H1 (cell line): ENCODE data around the gene DCUN1D4. TPM values are rescaled to one million over a fixed set of nuclear protein-coding genes. Genes with fewer than 3 reads are reported as not detected.

Experiments
- CTCF ChIA-PET: fragments of 300-600 bp; sonication (Branson Sonifier 250); formaldehyde crosslinking; loops from one replicate; lab custom pipeline; 2021; ENCODE audit not compliant: partially characterized antibody; lab: Charles Lee
- POLR2A ChIA-PET: fragments of 300-600 bp; sonication (Branson Sonifier 250); formaldehyde crosslinking; loops from one replicate; lab custom pipeline; 2021; ENCODE audit warnings: inconsistent platforms; ENCODE audit not compliant: partially characterized antibody; lab: Charles Lee
- DNase-seq, 2 experiments: peaks; one replicate each; pipeline versions ENCODE4 v3.0.0 to v3.0.0-alpha.2; 2010 to 2022; ENCODE audit warnings: low spot score in 2 of 2, low read depth in 1 of 2, mixed read lengths in 1 of 2
- FAIRE-seq: peaks from 2 replicates; lab custom pipeline; 2011; peaks lifted over from hg19 to GRCh38; lab: Jason Lieb, UNC
- H2AFZ ChIP-seq: 2 replicates; pipeline ENCODE4 v1.8.1; 2012; ENCODE audit warnings: low read length, inconsistent platforms
- H2AK5ac ChIP-seq: 2 replicates; pipeline ENCODE4 v1.6.1; 2013; ENCODE audit warnings: low read depth, low read length
- H2BK120ac ChIP-seq: replicated peaks from 2 replicates; pipeline ENCODE3; 2013; ENCODE audit warnings: low read depth, low read length, inconsistent platforms
- H2BK12ac ChIP-seq: 2 replicates; pipeline ENCODE4 v1.6.1; 2013; ENCODE audit warnings: low read depth, low read length
- H2BK15ac ChIP-seq: 2 replicates; pipeline ENCODE4 v1.6.1; 2013; ENCODE audit warnings: low read length
- H2BK20ac ChIP-seq: 2 replicates; pipeline ENCODE4 v1.6.1; 2013; ENCODE audit warnings: low read length
- H2BK5ac ChIP-seq: 2 replicates; pipeline ENCODE4 v1.6.1; 2013; ENCODE audit warnings: low read depth, low read length
- H3K14ac ChIP-seq: 2 replicates; pipeline ENCODE4 v1.6.1; 2013; ENCODE audit warnings: inconsistent platforms; ENCODE audit not compliant: insufficient read length
- H3K18ac ChIP-seq: 2 replicates; pipeline ENCODE4 v1.6.1; 2013; ENCODE audit warnings: low read length; ENCODE audit errors: extremely low read depth
- H3K23ac ChIP-seq: 2 replicates; pipeline ENCODE4 v1.6.1; 2013; ENCODE audit warnings: inconsistent platforms; ENCODE audit not compliant: insufficient read length
- H3K23me2 ChIP-seq: 2 replicates; pipeline ENCODE4 v1.6.1; 2013; ENCODE audit warnings: low read depth, low read length
- H3K27ac ChIP-seq: 2 replicates; pipeline ENCODE4 v1.6.1; 2011; ENCODE audit warnings: low read depth, low read length, inconsistent platforms
- H3K27me3 ChIP-seq, 4 experiments: replicated peaks in 1 of 4; 1 replicate in 1 of 4; 2 replicates in 3 of 4; pipeline versions ENCODE4 v1.6.1 to v1.8.1; 2011 to 2013; ENCODE audit warnings: low read length in 3 of 4, mild to moderate bottlenecking in 3 of 4, inconsistent platforms in 2 of 4, mixed read lengths in 2 of 4, moderate library complexity in 1 of 4; ENCODE audit not compliant: control insufficient read depth in 3 of 4, insufficient read depth in 3 of 4; ENCODE audit errors: extremely low read depth in 1 of 4
- H3K36me3 ChIP-seq, 4 experiments: 2 replicates each; pipeline versions ENCODE4 v1.6.1 to v1.8.1; 2011 to 2013; ENCODE audit warnings: mild to moderate bottlenecking in 4 of 4, low read length in 3 of 4, moderate library complexity in 2 of 4, control low read depth in 1 of 4, inconsistent platforms in 1 of 4; ENCODE audit not compliant: insufficient read depth in 4 of 4, control insufficient read depth in 2 of 4
- H3K4ac ChIP-seq: replicated peaks from 2 replicates; pipeline ENCODE3; 2013; ENCODE audit warnings: low read length, low read depth, mixed read lengths, inconsistent platforms; ENCODE audit not compliant: insufficient read length
- H3K4me1 ChIP-seq, 4 experiments: replicated peaks in 1 of 4; 1 replicate in 1 of 4; 2 replicates in 3 of 4; pipeline versions ENCODE4 v1.6.1 to v1.8.1; 2011 to 2013; ENCODE audit warnings: low read length in 3 of 4, inconsistent platforms in 2 of 4, mixed read lengths in 1 of 4; ENCODE audit not compliant: insufficient read depth in 4 of 4, control insufficient read depth in 3 of 4
- H3K4me2 ChIP-seq, 2 experiments: 2 replicates each; pipeline versions ENCODE4 v1.6.1 to v1.8.1; 2011 to 2013; ENCODE audit warnings: low read depth in 2 of 2, low read length in 2 of 2, control low read depth in 1 of 2, inconsistent platforms in 1 of 2, mild to moderate bottlenecking in 1 of 2; ENCODE audit not compliant: insufficient read depth in 1 of 2
- H3K4me3 ChIP-seq, 4 experiments: fragments of 200-600, 300-600 bp in 1 of 4; sonication (generic), shearing (Covaris generic), sonication (Bioruptor Twin) in 1 of 4; 2 replicates each; pipeline versions ENCODE4 v1.5.1 to v1.8.1; 2011 to 2016; ENCODE audit warnings: low read length in 4 of 4, low read depth in 3 of 4, control low read depth in 2 of 4, inconsistent platforms in 2 of 4, mild to moderate bottlenecking in 2 of 4, mixed read lengths in 1 of 4, moderate library complexity in 1 of 4; ENCODE audit not compliant: insufficient read depth in 2 of 4; ENCODE audit errors: extremely low read depth in 1 of 4
- H3K56ac ChIP-seq: replicated peaks from 2 replicates; pipeline ENCODE3; 2013; ENCODE audit warnings: low read depth, mild to moderate bottlenecking, mixed read lengths, low read length, inconsistent platforms; ENCODE audit not compliant: insufficient read length
- H3K79me1 ChIP-seq: 2 replicates; pipeline ENCODE4 v1.6.1; 2013; ENCODE audit warnings: low read depth, low read length, control low read depth
- H3K79me2 ChIP-seq, 2 experiments: 2 replicates each; pipeline versions ENCODE4 v1.6.1 to v1.8.1; 2012 to 2013; ENCODE audit warnings: low read length in 2 of 2, mild to moderate bottlenecking in 2 of 2, inconsistent platforms in 1 of 2; ENCODE audit not compliant: insufficient read depth in 2 of 2, control insufficient read depth in 1 of 2
- H3K9ac ChIP-seq, 4 experiments: replicated peaks in 1 of 4; 1 replicate in 1 of 4; 2 replicates in 3 of 4; pipeline versions ENCODE4 v1.6.1 to v1.8.1; 2011 to 2013; ENCODE audit warnings: low read depth in 3 of 4, low read length in 3 of 4, control low read depth in 2 of 4, mild to moderate bottlenecking in 2 of 4, moderate library complexity in 2 of 4, inconsistent platforms in 1 of 4; ENCODE audit errors: extremely low read depth in 1 of 4
- H3K9me3 ChIP-seq, 2 experiments: 2 replicates each; pipeline versions ENCODE4 v1.6.1 to v1.8.1; 2012 to 2013; ENCODE audit warnings: mild to moderate bottlenecking in 2 of 2, moderate library complexity in 2 of 2, control low read depth in 1 of 2, inconsistent platforms in 1 of 2, low read depth in 1 of 2, low read length in 1 of 2, mixed read lengths in 1 of 2; ENCODE audit not compliant: insufficient read depth in 2 of 2
- H4K20me1 ChIP-seq, 2 experiments: replicated peaks in 1 of 2; 2 replicates each; pipeline versions ENCODE3 to v1.8.1; 2011 to 2013; ENCODE audit warnings: inconsistent platforms in 2 of 2, low read length in 2 of 2, mild to moderate bottlenecking in 1 of 2; ENCODE audit not compliant: insufficient read depth in 2 of 2, control insufficient read depth in 1 of 2
- H4K5ac ChIP-seq: 2 replicates; pipeline ENCODE4 v1.6.1; 2013; ENCODE audit warnings: low read length, low read depth, mixed read lengths, inconsistent platforms; ENCODE audit not compliant: insufficient read length
- H4K8ac ChIP-seq: 2 replicates; pipeline ENCODE4 v1.8.0; 2013; ENCODE audit warnings: mild to moderate bottlenecking, moderate library complexity, low read length, inconsistent platforms; ENCODE audit not compliant: insufficient read depth; ENCODE audit errors: extremely low read depth
- H4K91ac ChIP-seq: replicated peaks from 2 replicates; pipeline ENCODE3; 2013; ENCODE audit warnings: low read length, mixed read lengths, inconsistent platforms; ENCODE audit not compliant: insufficient read length
- E2F6 ChIP-seq: IDR thresholded peaks from 2 replicates; pipeline ENCODE4 v1.6.1; 2012; ENCODE audit warnings: inconsistent platforms
- EGR1 ChIP-seq: IDR thresholded peaks from 2 replicates; pipeline ENCODE4 v1.6.1; 2011; ENCODE audit warnings: low read depth, low read length, borderline replicate concordance
- EZH2 ChIP-seq: fragments of 200-600 bp; sonication (generic); IDR thresholded peaks from 2 replicates; pipeline ENCODE4 v1.7.1; 2012; ENCODE audit warnings: low read depth, mild to moderate bottlenecking, moderate library complexity, low read length, inconsistent platforms; ENCODE audit not compliant: severe bottlenecking
- HDAC2 ChIP-seq, 2 experiments: fragments of 300-600 bp in 1 of 2; sonication (generic) in 1 of 2; IDR thresholded peaks; 2 replicates each; pipeline ENCODE4 v1.6.1; 2011 to 2012; ENCODE audit warnings: low read depth in 2 of 2, low read length in 2 of 2, mild to moderate bottlenecking in 2 of 2, moderate library complexity in 2 of 2, borderline replicate concordance in 1 of 2, inconsistent platforms in 1 of 2
- KDM5A ChIP-seq: fragments of 200-600 bp; IDR thresholded peaks from 2 replicates; pipeline ENCODE4 v1.7.1; 2012; ENCODE audit warnings: mild to moderate bottlenecking, low read length, inconsistent platforms, mixed read lengths
- MAX ChIP-seq: IDR thresholded peaks from 2 replicates; pipeline ENCODE4 v1.6.1; 2012; ENCODE audit warnings: inconsistent platforms
- POU5F1 ChIP-seq: IDR thresholded peaks from 2 replicates; pipeline ENCODE4 v1.6.1; 2011; ENCODE audit warnings: low read depth, mild to moderate bottlenecking, low read length, moderate library complexity
- RNF2 ChIP-seq: fragments of 200-900, 300-1000 bp; sonication (generic); IDR thresholded peaks from 2 replicates; pipeline ENCODE4 v1.7.1; 2016; ENCODE audit warnings: borderline replicate concordance, low read depth, mild to moderate bottlenecking, antibody characterized with exemption, low read length; ENCODE audit not compliant: poor library complexity, severe bottlenecking; ENCODE audit errors: missing control alignments
- RXRA ChIP-seq: IDR thresholded peaks from 2 replicates; pipeline ENCODE4 v1.6.1; 2011; ENCODE audit warnings: low read depth, mild to moderate bottlenecking, low read length, moderate library complexity; ENCODE audit not compliant: insufficient read depth
- SIX5 ChIP-seq: IDR thresholded peaks from 2 replicates; pipeline ENCODE4 v1.6.1; 2011; ENCODE audit warnings: mild to moderate bottlenecking, low read depth, low read length
- SUZ12 ChIP-seq: fragments of 200-600 bp; sonication (generic); IDR thresholded peaks from 2 replicates; pipeline ENCODE4 v1.6.1; 2012; ENCODE audit warnings: mild to moderate bottlenecking, inconsistent platforms, low read length, moderate library complexity, mixed read lengths
- TAF1 ChIP-seq: IDR thresholded peaks from 2 replicates; pipeline ENCODE4 v1.6.1; 2011; ENCODE audit warnings: mild to moderate bottlenecking, low read depth, low read length
- YY1 ChIP-seq: IDR thresholded peaks from 2 replicates; pipeline ENCODE4 v1.6.1; 2011; ENCODE audit warnings: low read depth, mild to moderate bottlenecking, low read length
- ZNF274 ChIP-seq: IDR thresholded peaks from 2 replicates; pipeline ENCODE4 v1.7.0; 2012; ENCODE audit warnings: low read length, borderline replicate concordance; ENCODE audit errors: extremely low read depth
- WGBS, 2 experiments: shearing (Covaris generic) in 1 of 2; methylation state at CpG; one replicate each; pipeline versions ENCODE4 v1.1.6 to v1.1.7; 2013 to 2015; ENCODE audit warnings: low lambda C conversion rate in 2 of 2, mixed read lengths in 2 of 2, inconsistent platforms in 1 of 2, low coverage in 1 of 2, missing lambda C conversion rate in 1 of 2; ENCODE audit not compliant: insufficient replicate concordance in 2 of 2, insufficient coverage in 1 of 2, insufficient read length in 1 of 2; ENCODE audit errors: extremely low coverage in 1 of 2, missing lambda C conversion rate in 1 of 2; 5-methylcytosine and 5-hydroxymethylcytosine counted together
- polyA plus RNA-seq, 7 experiments: library from polyadenylated mRNA; depleted of rRNA in 3 of 7; stranded (reverse) in 5 of 7; unstranded in 2 of 7; fragments of >200 nt in 5 of 7; fragments of 200-250 nt in 2 of 7; gene quantifications; 1 replicate in 5 of 7; 2 replicates in 1 of 7; 4 replicates in 1 of 7; pipeline versions ENCODE4 v1.2.1 to v1.2.3, GENCODE V29; 2011 to 2013; ENCODE audit warnings: missing spikeins in 2 of 7, mixed read lengths in 2 of 7
- total RNA-seq: library from RNA; stranded (reverse); fragmentation: NEBNext Ultra II Directional; extraction: Animal tissue kit (Norgen Biotek cat#: 25700); gene quantifications from 2 replicates; pipeline ENCODE4 v1.2.1, GENCODE V29; 2021

DCUN1D4 gene
- total and polyA plus RNA-seq, 2 of the 8 experiments (the other 6 are each of a cell fraction or from before 2014, with no cell fraction given): 22.9 to 55.9 TPM

GRCh38 chr4:51942833-51943215 is 99.9 kb downstream of the DCUN1D4 start:
- no peak for DNase-seq
- H3K14ac ChIP-seq: no peak overlapping the region
- no peak overlapping the region for H2BK5ac ChIP-seq
- H2BK12ac ChIP-seq: no peak overlapping the region
- no peak overlapping the region for H3K9ac ChIP-seq
- no peak overlapping the region for H3K18ac ChIP-seq
- no peak overlapping the region for H4K8ac ChIP-seq
- no peak overlapping the region for H3K4me3 ChIP-seq
- no peak for FAIRE-seq
- H3K79me2 ChIP-seq: no peaks in the 10 kb centered on the region
- no peaks in the 10 kb centered on the region for H3K4me1 ChIP-seq
- H2BK120ac ChIP-seq: no peak overlapping the region
- no peaks in the 10 kb centered on the region for H3K79me1 ChIP-seq
- H2BK15ac ChIP-seq: no peak overlapping the region
- no peaks in the 10 kb centered on the region; a peak in 1 of 8 replicates for H3K36me3 ChIP-seq
- CTCF ChIA-PET: no interaction called here
- H4K20me1 ChIP-seq: no peaks in the 10 kb centered on the region
- H3K4me2 ChIP-seq: no peak overlapping the region
- no peak overlapping the region for H3K56ac ChIP-seq
- no peak overlapping the region for H3K4ac ChIP-seq
- peaks cover 10% of the 10 kb centered on the region in 2 experiments for H3K9me3 ChIP-seq
- POLR2A ChIA-PET: no interaction called here
- no peak overlapping the region for H2AFZ ChIP-seq
- H3K23me2 ChIP-seq: no peaks in the 10 kb centered on the region
- no peak overlapping the region for H3K27ac ChIP-seq
- H3K27me3 ChIP-seq: no peaks in the 10 kb centered on the region
- no peak overlapping the region for H2BK20ac ChIP-seq
- H4K5ac ChIP-seq: no peak overlapping the region
- no peak overlapping the region for H4K91ac ChIP-seq
- H3K23ac ChIP-seq: no peak overlapping the region
- whole genome bisulfite sequencing, 2 experiments: 97% methylated on average over 2 of the region's 2 CpGs; no CpG with 5 or more reads in 1 of the 2 experiments
- H2AK5ac ChIP-seq: no peak overlapping the region
- TF ChIP-seq TAF1 (no peak), YY1 (no peak), SIX5 (no peak), RXRA (no peak), MAX (no peak), POU5F1 (no peak), HDAC2 (IDR thresholded peaks at IDR 0.05; ENCODE audit: borderline replicate concordance in 1 of 2, low read depth in 2 of 2, low read length in 2 of 2) (no peak), E2F6 (no peak), ZNF274 (no peak), RNF2 (no peak), KDM5A (no peak), EGR1 (no peak), SUZ12 (no peak), EZH2 (no peak)
